NCI-H128 (cell line): ENCODE data around the gene STOML2.

Experiments
- DNase-seq: peaks from one replicate; lab custom pipeline; 2025; ENCODE audit not compliant: unreplicated experiment; lab: John Stamatoyannopoulos, UW

The STOML2 gene

DNA sequence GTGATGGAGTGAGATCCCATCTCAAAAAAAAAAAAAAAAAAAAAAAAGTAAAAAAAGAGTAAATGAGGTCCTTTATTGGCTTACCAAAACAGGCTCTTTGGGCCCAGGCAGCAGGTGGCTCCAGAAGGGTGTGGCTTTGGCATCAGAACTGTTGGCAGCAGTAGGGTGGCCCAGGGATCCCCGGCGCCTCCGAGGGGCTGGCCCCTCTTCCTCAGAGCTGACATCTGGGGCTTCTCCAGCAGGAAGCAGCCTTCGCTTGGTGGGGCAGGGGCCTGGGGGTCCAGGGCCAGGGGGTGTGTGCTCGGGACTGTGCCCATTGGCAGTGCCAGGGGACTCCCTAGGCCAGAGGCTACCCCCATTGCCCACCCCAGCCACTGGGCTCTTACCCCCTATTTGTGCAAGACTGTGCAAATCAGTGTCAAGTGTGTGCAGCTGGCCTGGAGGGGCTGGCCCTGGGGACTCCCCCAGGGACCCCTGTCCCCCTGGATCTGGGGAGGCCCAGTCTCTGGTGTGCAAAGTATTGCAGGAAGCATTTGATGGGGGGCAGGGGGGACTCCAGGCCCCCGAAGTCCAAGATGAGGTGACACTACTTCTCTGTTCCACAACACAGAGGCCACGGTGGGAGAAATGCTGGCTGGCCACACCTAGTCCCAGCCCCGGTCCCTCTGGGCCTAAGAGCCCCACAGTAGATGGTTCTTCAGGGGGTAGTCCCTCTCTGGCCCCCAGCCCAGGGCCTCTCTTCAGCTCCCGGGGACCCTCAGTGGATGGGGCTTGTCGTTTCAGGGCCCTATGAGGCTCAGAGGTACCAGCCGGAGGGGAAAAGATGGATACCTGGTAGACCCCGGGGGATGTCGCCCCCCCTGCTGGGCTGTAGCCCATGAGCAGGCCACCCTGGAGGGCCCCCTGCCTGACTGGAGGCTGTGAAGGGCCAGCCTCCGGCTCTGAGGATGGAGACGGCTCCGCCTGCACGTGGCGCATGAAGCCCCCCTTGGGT lies 4.7 kb upstream of the STOML2 start:
- no peak for DNase-seq

DNA sequence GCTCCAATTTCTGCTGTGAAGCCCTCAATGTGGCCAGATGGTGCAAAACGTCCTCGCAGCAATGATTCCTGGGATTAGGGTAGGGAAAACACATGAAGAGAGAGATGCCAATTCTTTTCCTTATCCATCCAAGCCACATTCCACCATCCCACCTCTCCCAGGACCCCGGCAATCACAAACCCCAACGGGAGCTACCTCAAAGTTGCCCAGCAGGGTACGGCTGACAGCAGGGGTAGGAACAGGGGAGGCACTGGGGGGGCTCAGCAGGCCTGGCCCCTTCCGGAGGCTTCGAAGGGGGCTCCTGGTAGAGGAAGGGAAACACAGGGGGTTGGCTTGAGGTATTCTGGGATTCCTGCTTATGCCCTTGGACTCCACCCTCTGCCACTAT lies 3.4 kb upstream of the STOML2 start:
- no peak for DNase-seq

DNA sequence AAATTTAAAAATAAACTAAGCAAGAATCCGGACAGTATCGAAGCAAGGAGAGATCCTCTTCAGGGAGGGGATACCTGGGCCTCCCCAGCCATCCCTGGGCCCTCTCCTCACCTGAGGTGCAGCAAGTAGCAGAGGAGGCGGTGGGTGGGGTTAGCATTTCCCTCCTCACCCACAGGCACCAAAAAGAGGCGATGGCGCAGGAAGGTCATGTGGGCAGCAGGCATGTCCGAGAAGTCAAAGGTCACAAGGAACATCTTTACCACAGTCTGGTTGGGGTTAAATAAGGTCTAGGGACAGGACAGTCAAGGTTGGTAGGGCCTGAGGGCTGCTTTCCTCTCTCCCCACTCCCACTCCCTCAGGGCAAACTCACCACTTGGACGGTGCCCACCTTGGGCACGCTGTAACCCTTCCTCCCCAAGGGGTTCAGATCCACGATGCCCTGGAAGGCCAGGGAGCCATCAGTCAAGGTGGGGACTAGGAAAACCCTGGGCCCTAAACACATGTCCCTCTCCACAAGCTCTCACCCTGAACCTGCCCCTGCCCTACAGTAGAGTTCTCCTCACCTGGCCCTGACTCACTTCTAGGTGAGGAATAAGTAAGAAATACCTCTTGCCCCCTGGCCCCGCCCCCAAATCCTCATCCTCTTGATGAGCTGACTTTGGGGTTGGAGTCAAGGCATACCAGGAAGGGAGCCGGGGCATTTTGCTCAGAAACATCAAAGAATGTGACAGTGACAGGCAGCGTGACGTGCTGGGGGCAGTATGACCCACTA lies 2.8 kb upstream of the STOML2 start:
- DNase-seq, result no peak

DNA sequence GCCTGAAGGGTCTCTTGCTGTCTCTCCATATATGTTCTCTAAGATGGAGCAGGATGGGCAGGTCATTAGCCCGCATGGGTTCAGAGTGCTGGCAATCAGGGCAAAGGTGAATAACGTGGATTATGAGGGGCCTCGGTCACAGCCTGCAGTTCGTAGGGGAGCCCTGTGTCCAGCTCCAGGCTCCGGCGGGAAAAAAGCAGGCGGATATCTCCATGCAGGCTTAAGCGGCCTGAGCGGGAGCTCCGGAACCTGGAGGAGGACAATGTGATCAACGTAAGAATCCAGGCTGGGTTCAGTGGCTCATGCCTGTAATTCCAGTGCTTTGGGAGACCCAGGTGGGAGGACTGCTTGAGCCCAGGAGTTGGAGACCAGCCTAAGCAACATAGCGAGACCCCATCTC lies 2.2 kb upstream of the STOML2 start:
- DNase-seq, result no peak

DNA sequence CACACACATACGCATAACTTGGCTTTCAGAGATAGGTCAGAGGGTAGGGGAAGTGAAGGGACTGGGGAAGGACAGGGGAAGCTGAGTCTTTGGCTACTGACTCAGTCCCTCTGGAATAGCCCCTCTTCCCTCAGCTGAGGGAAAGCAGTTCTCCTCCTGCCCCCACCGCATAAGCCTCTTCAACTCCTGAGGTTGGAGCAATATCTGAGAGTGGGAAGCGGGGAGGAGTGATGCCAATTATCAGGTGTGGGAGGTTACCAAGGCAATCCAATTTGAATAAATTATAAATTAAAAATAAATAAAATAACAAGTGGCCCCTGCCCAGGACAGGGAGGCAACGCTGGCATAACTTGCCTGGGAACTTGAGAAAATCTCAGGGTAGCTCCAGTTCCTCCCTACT lies 1.7 kb upstream of the STOML2 start:
- DNase-seq, result no peak

DNA sequence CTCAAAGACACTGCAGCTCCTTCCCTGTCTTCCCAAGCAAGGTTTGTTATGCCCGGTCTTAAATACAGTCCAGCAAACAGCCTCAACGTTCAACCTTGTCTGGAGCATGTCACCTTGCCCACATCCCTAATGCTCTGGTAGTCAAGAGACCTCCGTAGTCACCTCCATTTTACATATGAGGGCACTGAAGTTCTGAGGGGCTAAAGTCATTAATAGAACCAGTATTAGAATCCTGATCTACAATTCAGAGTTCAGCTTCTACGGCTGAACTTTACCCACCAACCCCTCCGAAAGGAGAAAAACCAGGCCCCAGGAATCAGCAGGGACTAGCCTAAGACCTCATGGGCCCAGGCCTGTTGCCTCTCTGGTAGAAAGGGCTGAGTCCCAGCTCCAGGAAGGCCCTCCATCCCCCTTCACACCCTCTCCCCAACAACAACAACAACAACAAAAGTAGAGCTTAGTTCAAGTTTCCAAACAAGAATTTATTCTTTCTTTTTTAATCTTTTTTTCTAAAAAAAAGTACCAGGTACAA lies 795 bp upstream of the STOML2 start:
- no peak for DNase-seq

DNA sequence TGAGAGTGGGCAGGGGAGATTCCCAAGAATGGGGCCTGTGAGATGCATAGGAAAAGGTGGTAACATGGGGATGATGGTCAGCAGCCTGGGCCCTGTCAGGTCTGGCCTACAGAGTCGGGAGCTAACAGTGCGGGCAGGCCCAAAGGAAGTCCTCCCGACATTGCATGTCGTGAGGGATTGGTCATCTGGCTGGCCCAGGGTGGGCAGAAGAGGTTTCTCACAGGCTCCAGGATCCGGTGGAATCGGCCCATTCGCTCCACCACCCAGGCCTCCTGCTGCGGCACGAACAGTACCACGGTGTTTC lies 514 bp downstream of the STOML2 start:
- DNase-seq, result no peak

DNA sequence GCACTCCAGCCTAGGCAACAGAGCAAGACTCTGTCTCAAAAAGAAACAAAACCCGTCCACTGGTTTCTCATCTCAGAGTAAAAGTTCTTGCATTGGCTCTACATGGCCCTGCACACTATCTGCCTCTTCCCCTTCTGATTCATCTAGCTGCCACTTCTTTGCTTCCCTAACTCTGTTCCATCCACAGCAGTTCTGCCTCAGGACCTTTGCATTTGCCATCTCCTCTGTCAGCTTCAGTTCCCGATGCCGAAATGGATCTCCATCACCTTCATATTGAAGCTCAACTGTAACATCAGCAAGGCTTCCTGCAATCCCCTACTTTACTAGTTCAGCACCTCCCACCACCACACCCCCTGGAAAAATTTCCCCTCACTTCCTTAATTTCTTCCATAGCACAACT lies 5.4 kb downstream of the STOML2 start:
- DNase-seq, result no peak

DNA sequence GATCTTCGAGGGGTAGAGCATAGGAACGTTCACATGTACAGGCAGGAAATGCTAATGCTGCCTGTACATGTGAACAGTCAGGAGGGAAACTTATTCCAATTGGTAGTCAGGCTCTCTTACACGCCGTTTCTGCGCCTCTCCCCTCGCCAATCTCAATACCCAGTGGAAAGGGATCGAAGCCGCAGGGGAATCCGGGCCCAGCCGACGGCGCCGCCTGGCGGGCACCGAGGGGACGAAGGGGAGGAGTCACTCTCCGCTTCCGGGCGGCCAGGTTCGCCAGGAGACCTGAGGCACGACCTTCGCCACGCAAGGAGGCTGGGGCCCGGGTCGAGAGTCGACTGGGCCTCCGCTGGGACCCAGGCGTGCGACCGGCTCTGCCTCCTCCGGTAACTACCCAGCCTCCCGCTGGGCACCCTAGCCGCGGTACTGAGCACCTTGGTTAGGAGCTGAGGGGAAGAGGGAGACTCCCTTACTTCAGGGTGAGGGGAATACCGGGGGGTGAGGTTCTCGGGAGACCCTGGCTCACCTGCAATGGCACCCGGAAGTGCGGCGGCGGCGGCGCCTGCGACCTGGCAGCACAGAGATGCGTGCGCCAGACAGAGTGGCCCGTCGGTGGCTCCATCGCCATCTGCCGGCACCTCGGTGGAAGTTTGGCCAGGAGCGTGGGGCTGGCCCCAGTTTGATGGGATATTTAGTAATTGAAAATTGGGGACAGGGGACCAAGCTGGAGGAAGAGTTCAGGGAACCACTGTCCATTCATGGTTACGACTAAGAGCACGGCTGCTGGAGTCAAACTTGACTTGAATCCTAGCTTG lies 6.7 kb downstream of the STOML2 start, which contains the start of gene PIGO:
Gene PIGO, minus strand, starts transcription at position 557 of the 815 bp plus-strand sequence. CDS start 1,026 bp downstream, outside the sequence.
- DNase-seq, result peak; percentile 78

DNA sequence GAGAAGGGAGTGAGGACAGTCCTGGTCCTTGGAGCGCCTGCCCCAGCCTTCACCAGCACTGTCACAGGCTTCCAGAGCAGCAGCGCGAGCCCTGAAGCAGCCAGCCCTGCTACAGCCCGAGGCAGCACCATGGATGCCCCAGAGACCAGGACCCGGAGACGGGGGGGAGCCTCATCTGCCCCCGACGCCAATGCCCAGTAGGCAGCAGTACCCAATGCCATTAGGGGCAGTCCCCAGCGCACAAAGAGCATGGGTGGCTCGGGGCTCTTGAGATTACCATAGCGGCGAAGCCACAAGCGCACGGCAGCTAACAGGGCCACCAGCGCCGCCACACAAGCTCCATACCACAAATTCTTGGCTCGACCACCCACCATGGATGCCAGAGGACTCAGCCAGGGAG lies 11.4 kb downstream of the STOML2 start:
- no peak for DNase-seq

DNA sequence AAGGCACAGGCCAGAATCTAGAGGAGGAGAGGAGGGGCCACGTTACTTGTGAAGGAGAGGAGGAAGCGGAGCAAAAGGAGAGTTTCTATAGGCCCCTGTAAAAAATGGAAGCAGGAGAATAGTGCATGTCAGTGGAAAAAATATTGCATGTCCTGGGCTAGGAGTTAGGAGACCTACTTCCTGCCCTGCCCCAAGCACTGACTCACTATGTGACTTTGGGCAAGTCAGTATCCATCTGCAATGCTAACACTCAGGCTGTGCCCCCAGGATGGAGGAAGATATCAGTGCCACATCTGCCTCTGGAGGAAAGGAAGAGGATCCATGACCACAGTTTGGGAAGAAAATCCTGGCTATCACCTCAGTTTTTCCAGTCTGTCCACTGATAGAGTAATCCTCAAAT lies 13.5 kb downstream of the STOML2 start:
- DNase-seq, result no peak

DNA sequence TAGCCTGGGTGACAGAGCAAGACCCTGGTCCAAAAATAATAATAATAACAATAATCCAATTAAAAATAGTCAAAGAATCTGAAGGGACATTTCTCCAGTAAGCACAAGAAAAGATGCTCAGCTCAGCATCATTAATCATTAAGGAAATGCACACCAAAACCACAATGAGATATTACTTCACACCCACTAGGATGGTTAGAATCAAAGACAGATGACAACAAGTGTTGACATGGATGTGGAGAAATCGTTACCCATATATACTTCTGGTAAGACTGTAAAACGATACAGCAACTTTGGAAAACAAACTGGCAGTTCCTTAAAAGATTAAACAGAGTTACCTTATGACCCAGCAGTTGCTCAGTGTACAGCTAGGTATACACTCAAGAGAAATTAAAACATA lies 17.9 kb downstream of the STOML2 start:
- no peak for DNase-seq

DNA sequence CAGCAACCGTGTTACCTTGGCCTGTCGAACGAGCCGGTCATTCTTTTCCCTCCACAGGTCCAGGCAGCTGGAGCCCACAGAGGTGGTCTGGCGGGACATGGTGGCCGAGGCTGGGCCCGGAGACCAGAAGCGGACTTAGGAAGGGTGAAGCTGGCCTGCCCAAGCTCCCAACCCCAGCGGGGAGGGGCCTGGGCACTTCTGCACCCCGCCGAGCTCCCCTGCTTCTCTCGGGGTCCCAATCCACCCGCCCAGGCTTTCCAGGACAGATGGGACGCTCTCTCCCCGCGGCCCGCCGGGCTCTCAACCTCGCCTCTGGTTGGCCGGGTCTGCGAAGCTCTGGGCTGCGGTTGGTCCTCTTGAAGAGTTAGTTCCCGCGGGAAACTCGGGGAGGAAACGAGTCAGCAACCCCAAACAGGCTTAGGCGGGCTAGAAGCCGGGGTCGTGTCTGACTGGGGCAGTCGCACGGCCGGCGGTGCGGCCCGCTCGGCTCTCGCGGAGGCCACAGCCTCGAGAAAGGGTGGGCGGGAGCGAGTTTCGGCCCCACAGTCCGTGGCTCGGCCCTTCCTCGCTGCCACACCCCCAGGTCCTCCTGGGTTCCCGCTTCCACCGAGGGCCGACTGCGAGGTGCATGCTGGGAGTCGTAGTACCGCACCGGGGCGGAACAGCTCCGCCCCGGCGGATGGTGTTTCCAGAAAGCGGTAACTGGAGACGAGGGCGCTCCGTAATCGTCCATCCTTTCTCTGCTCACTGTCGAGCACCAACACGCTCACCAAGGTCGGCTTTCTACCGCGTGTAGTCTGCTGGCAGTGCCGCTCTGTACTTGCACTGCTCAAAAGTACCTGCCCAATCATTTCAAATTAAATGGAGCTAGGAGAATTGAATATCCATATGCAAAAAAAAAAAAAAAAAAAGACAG lies 23.2 kb downstream of the STOML2 start, which contains the start of gene FANCG:
Gene FANCG, minus strand, starts transcription at position 517 of the 916 bp plus-strand sequence. Its CDS starts 418 bp downstream, at position 99.
- peak; percentile 91 for DNase-seq

DNA sequence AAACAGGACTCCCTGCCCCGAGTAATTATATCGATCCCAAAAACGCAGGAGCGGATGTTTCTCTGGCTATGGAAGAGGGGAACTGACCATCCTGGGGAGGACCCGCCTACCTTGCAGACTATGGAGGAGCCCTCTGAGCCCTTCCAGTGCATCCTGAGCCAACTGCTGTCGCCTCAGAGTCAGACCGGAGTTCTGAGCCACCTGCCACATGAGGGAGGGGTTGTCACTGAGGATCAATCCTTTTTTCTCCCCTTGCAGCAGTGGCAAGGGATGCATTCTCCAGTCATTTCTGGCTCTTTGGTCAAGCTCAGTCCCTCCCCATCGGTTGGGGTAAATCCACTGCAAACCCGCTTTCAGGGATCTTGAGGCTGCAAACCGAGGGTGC lies 23.9 kb downstream of the STOML2 start:
- no peak for DNase-seq

DNA sequence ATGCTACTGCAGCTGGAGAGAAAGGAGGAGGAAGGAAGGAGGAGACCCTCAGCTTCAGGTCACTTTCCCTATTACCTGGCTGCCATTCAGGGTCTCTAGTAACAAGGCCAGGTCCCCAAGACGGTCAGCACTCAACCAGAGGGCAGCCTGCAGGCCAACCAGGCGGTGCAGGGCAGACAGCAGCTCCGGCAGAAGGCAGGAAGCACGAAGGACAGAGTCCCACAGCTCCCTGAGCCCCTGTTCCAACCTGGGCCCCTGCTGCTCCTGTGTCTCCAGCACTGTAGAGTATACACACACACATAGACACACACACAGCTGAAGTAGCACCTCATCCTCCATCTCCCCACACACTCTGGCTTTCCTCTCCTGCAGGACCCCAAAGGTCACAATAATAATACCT lies 24.9 kb downstream of the STOML2 start:
- DNase-seq, result no peak

DNA sequence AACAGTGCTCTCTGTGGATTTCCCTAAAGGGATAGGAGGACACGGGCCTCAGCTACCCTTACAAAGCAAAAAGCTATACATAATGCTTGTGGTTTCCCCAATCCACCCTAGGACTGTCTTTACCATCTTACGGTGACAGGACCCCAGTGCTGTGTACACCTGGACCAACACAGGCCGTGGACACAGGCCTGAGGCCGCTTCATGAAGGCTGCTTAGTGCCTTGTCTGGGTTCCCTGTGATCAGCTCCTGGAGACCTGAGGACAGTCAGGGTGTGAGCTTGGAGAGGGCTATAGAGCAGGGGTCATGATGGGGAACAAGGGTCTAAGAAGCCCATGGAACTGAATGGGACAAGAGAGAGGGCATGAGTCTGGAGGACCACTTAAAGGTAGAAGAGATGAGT lies 26.1 kb downstream of the STOML2 start:
- no peak for DNase-seq

DNA sequence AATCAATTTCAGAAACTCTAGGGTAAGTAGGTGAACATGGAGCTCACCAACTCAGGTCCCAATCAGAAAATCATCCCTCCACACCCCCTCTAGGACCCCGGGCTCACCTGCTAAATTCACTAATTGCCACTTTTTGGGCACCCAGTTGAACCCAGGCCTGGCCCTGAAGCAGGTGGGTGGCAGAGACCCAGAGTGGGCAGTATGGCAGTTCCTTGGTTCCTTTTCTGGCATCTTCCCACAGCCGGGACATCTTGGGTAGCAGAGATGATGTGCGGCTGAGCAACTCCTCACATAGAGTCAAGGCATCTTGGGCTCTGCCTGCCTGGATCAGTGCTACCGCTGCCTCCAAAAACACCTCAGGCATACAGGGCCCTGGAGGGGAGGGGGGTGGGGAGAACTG lies 27.6 kb downstream of the STOML2 start:
- no peak for DNase-seq

DNA sequence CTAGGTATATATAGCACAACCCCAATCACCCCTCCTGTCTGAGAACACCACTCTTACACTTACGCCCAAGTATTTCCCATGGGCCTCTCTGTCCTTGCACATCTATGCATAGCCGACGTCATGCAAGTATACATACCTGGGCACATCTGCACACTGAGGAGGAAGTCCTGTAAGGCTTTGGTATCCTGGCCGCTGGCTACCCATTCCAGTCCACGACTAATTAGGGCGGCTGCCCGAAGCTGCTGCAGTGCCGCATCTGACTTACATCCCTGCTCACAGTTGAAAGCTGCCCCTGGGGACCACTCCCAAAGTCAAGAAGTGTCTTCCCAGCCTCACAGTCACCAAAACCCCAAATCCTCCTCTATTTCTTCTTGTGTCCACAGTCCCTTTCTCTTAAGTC lies 28.1 kb downstream of the STOML2 start:
- DNase-seq, result no peak

DNA sequence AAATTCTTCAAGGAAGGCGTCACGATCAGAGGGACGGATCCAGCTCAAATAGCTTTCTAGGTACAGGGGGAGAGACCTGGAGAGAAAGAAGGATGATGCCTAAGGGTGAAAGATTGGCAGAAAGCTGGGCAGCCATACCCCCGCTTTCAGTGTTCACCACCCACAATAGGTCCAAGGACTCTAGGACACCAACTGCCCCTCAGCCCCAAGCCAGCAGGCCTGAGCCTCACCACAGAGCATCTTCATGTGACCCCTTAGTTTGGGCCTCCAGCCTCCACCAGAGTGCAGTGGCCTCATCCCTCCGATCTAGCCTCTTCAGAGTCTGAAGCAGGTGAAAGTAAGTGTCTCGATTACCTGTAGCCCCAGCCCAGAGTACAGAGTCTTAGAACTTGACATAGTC lies 28.8 kb downstream of the STOML2 start:
- DNase-seq, result no peak

DNA sequence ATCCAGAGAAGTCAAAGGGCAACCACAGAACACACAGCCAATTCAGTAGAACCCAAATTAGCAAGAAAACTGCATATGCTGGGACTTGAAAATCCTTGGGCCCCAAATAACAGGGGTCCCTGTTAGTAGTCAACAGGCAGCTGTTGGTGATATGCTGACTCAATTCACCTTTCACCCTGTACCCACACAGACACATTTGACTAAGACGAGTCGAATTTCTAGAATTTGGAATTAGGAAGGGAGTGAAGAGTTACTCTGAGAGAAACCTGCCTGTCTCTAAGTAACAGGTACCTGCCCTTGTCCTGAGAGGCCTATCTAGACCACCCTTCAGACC lies 29.7 kb downstream of the STOML2 start:
- DNase-seq, result no peak
